OCI-LY1 (cell line): ENCODE data around the gene UBAP1L.

Source experiments
- EZH2 ChIP-seq: fragments of 200-600 bp; sonication (generic), shearing (Covaris generic); IDR thresholded peaks from 2 replicates; pipeline ENCODE4 v1.8.0; 2017; ENCODE audit warnings: borderline replicate concordance, mixed run types, mild to moderate bottlenecking, antibody characterized with exemption, low read length, moderate library complexity, mixed read lengths
- TF ChIP-seq, protein P1 (sequence below): fragments of 200-600 bp; sonication (generic), shearing (Covaris generic); IDR thresholded peaks from 2 replicates; pipeline ENCODE4 v1.5.1; 2017; ENCODE audit warnings: mild to moderate bottlenecking, antibody characterized with exemption, low read length, moderate library complexity, mixed read lengths

DNA sequence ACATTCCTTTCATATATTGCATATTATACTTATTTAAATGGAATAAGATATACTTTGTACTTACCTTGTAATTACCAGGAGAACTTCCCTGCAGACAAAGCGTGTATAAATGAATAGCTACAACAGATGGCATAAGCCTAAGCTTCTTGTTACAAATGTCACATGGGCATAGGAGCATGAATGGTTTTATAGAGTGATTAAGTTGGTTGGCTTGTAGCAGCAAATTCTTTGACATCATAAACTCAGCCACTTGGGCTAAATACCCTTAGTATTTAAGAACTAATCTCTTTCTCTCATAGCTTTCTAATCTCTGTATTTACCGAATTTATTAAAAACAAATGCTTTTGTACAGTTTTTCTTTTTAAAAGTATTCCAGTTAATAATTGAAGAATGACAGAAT lies at the start of gene UBAP1L:
- no peak for TF ChIP-seq EZH2
- TF ChIP-seq, protein P1, sequence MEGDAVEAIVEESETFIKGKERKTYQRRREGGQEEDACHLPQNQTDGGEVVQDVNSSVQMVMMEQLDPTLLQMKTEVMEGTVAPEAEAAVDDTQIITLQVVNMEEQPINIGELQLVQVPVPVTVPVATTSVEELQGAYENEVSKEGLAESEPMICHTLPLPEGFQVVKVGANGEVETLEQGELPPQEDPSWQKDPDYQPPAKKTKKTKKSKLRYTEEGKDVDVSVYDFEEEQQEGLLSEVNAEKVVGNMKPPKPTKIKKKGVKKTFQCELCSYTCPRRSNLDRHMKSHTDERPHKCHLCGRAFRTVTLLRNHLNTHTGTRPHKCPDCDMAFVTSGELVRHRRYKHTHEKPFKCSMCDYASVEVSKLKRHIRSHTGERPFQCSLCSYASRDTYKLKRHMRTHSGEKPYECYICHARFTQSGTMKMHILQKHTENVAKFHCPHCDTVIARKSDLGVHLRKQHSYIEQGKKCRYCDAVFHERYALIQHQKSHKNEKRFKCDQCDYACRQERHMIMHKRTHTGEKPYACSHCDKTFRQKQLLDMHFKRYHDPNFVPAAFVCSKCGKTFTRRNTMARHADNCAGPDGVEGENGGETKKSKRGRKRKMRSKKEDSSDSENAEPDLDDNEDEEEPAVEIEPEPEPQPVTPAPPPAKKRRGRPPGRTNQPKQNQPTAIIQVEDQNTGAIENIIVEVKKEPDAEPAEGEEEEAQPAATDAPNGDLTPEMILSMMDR = no peak
